K562 (cell line): ENCODE results near the gene NMNAT1. TPM values are rescaled to one million over a fixed set of nuclear protein-coding genes. Genes with fewer than 3 reads are reported as not detected.

Experiments used
- ATAC-seq: fragments of 200-7000 bp; cut with Tn5 transposase; 3 replicates; pipeline ENCODE4 v1.9.1; 2020; ENCODE audit warnings: moderate library complexity
- BruUV-seq: library from RNA; stranded (reverse); fragments of 400-500 nt; replicated peaks from 2 replicates; lab custom pipeline; 2021; lab: Mats Ljungman, UMichigan
- CTCF ChIA-PET: fragments of 300-600 bp; formaldehyde crosslinking; extraction: SDS; loops from one replicate; lab custom pipeline; 2021; ENCODE audit warnings: low intra/inter-chr PET ratio; lab: Yijun Ruan, JAX
- POLR2A ChIA-PET: fragments of 300-600, 350-650 bp; sonication (Branson Sonifier 250); formaldehyde crosslinking; extraction: SDS; loops from one replicate; lab custom pipeline; 2021; ENCODE audit warnings: antibody characterized with exemption, inconsistent platforms; lab: Yijun Ruan, JAX
- DNase-seq, 4 experiments: peaks; one replicate each; pipeline versions ENCODE4 v3.0.0 to v3.0.0-alpha.2; 2011 to 2018; ENCODE audit warnings: low spot score in 3 of 4, mixed read lengths in 3 of 4; ENCODE audit errors: extremely low read depth in 1 of 4
- FAIRE-seq: peaks from 2 replicates; lab custom pipeline; 2011; peaks lifted over from hg19 to GRCh38; lab: Jason Lieb, UNC
- H2AFZ ChIP-seq: 2 replicates; pipeline ENCODE4 v1.6.0; 2011; ENCODE audit warnings: low read depth, low read length, control low read depth, inconsistent platforms
- H3K27ac ChIP-seq: fragments of 200-600 bp; 3 replicates; pipeline ENCODE4 v1.8.0; 2011; ENCODE audit warnings: low read depth, mild to moderate bottlenecking, control low read depth, inconsistent platforms, low read length, moderate library complexity, mixed read lengths; ENCODE audit errors: extremely low read depth
- H3K27me3 ChIP-seq, 2 experiments: fragments of 300-600 bp in 1 of 2; 2 replicates in 1 of 2; 3 replicates in 1 of 2; pipeline versions ENCODE4 v1.6.0 to v1.8.0; 2011; ENCODE audit warnings: inconsistent platforms in 2 of 2, low read length in 2 of 2, mild to moderate bottlenecking in 1 of 2, mixed read lengths in 1 of 2, moderate library complexity in 1 of 2; ENCODE audit not compliant: control insufficient read depth in 2 of 2, insufficient read depth in 2 of 2
- H3K36me3 ChIP-seq: fragments of 300-600 bp; 3 replicates; pipeline ENCODE4 v1.8.0; 2011; ENCODE audit warnings: mild to moderate bottlenecking, low read length, inconsistent platforms; ENCODE audit not compliant: control insufficient read depth, insufficient read depth
- H3K4me1 ChIP-seq, 2 experiments: fragments of 200-600 bp in 1 of 2; replicated peaks in 1 of 2; 2 replicates in 1 of 2; 3 replicates in 1 of 2; pipeline versions ENCODE4 v1.5.1 to v1.8.0; 2011; ENCODE audit warnings: inconsistent platforms in 2 of 2, low read length in 2 of 2, mild to moderate bottlenecking in 1 of 2, mixed read lengths in 1 of 2, moderate library complexity in 1 of 2; ENCODE audit not compliant: control insufficient read depth in 2 of 2, insufficient read depth in 2 of 2
- H3K4me2 ChIP-seq: 2 replicates; pipeline ENCODE4 v1.6.1; 2011; ENCODE audit warnings: low read length, control low read depth, inconsistent platforms, mixed read lengths; ENCODE audit not compliant: insufficient read depth
- H3K4me3 ChIP-seq: fragments of 200-600 bp; sonication (generic), shearing (Covaris generic); 2 replicates; pipeline ENCODE4 v1.5.1; 2016; ENCODE audit warnings: control low read depth, inconsistent platforms
- H3K79me2 ChIP-seq: fragments of 200-600 bp; 3 replicates; pipeline ENCODE4 v1.8.0; 2011; ENCODE audit warnings: low read length, inconsistent platforms; ENCODE audit not compliant: control insufficient read depth, insufficient read depth
- H3K9ac ChIP-seq, 2 experiments: 2 replicates each; pipeline versions ENCODE4 v1.6.0 to v1.6.1; 2011; ENCODE audit warnings: low read depth in 2 of 2, low read length in 2 of 2, control low read depth in 1 of 2, inconsistent platforms in 1 of 2, mild to moderate bottlenecking in 1 of 2, mixed read lengths in 1 of 2; ENCODE audit not compliant: insufficient read depth in 1 of 2
- H3K9me1 ChIP-seq: one replicate; pipeline ENCODE4 v1.6.0; 2011; ENCODE audit warnings: inconsistent platforms, mild to moderate bottlenecking, low read length, moderate library complexity; ENCODE audit not compliant: control insufficient read depth, insufficient read depth
- H3K9me3 ChIP-seq: replicated peaks from 2 replicates; pipeline ENCODE4 v1.5.1; 2011; ENCODE audit warnings: low read depth, low read length, inconsistent platforms; ENCODE audit not compliant: control insufficient read depth, insufficient read depth
- H4K20me1 ChIP-seq: replicated peaks from 2 replicates; pipeline ENCODE4 v1.6.1; 2011; ENCODE audit warnings: low read length, inconsistent platforms, mixed read lengths; ENCODE audit not compliant: control insufficient read depth, insufficient read depth
- ARID2 ChIP-seq: fragments of 450-650 bp; IDR thresholded peaks from 2 replicates; pipeline ENCODE4 v1.6.1; 2017; ENCODE audit warnings: antibody characterized with exemption, mild to moderate bottlenecking
- ETS2 ChIP-seq: IDR thresholded peaks from 2 replicates; pipeline ENCODE4 v1.6.1; 2016; ENCODE audit warnings: borderline replicate concordance, missing genetic modification characterization, mild to moderate bottlenecking, moderate library complexity, missing compliant biosample characterization; ENCODE audit not compliant: poor library complexity, severe bottlenecking
- IFI16 ChIP-seq: fragments of 250-450 bp; sonication (Bioruptor Pico); IDR thresholded peaks from 2 replicates; pipeline ENCODE4 v2.1.2; 2022; ENCODE audit warnings: mild to moderate bottlenecking, inconsistent platforms
- IRF9 ChIP-seq: fragments of 450-650 bp; IDR thresholded peaks from 2 replicates; pipeline ENCODE4 v1.6.1; 2016; ENCODE audit warnings: missing biosample characterization, missing genetic modification characterization
- KAT2B ChIP-seq: IDR thresholded peaks from one replicate; pipeline ENCODE4 v1.6.1; 2012; ENCODE audit warnings: low read depth, mild to moderate bottlenecking, control low read depth, inconsistent platforms, low read length, moderate library complexity
- KLF6 ChIP-seq: fragments of 250-450 bp; sonication (Bioruptor Pico); IDR thresholded peaks from 2 replicates; pipeline ENCODE4 v1.4.0; 2020; ENCODE audit warnings: mild to moderate bottlenecking, moderate library complexity, borderline replicate concordance
- MCM2 ChIP-seq: fragments of 450-650 bp; IDR thresholded peaks from 2 replicates; pipeline ENCODE4 v1.6.1; 2017; ENCODE audit warnings: low read depth, mild to moderate bottlenecking
- NFIX ChIP-seq: fragments of 250-450 bp; sonication (Bioruptor Pico); IDR thresholded peaks from 2 replicates; pipeline ENCODE4 v1.4.0; 2020; ENCODE audit warnings: low read depth, mild to moderate bottlenecking, moderate library complexity
- PATZ1 ChIP-seq: fragments of 250-450 bp; sonication (Bioruptor Pico); IDR thresholded peaks from 2 replicates; pipeline ENCODE4 v1.5.0; 2020; ENCODE audit warnings: mild to moderate bottlenecking, borderline replicate concordance
- SAFB2 ChIP-seq: fragments of 200-400 bp; formaldehyde crosslinking; IDR thresholded peaks from 2 replicates; pipeline ENCODE4 v1.6.1; 2018; ENCODE audit warnings: borderline replicate concordance, low read length, low read depth, moderate library complexity; ENCODE audit not compliant: severe bottlenecking
- SRF ChIP-seq, 2 experiments: fragments of 250-450, 450-650 bp in 1 of 2; sonication (Bioruptor Pico) in 1 of 2; sonication (generic) in 1 of 2; formaldehyde crosslinking; IDR thresholded peaks; 2 replicates each; pipeline versions ENCODE4 v1.5.0 to v1.5.1; 2020 to 2022; ENCODE audit warnings: mild to moderate bottlenecking in 1 of 2, missing genetic modification reagents in 1 of 2
- TGIF2 ChIP-seq: sonication (generic); formaldehyde crosslinking; IDR thresholded peaks from 2 replicates; pipeline ENCODE4 v1.8.1; 2022; ENCODE audit warnings: mild to moderate bottlenecking, missing genetic modification reagents, moderate library complexity
- ZHX1 ChIP-seq: fragments of 150-350 bp; conservative IDR thresholded peaks from 2 replicates; pipeline ENCODE4 v1.6.1; 2014; ENCODE audit warnings: low read length
- ZKSCAN8 ChIP-seq: fragments of 200-800 bp; sonication (Bioruptor generic); IDR thresholded peaks from 2 replicates; pipeline ENCODE4 v1.6.1; 2016; ENCODE audit warnings: missing genetic modification characterization, missing compliant biosample characterization
- ZNF146 ChIP-seq: IDR thresholded peaks from one replicate; pipeline ENCODE4 v1.6.1; 2018; ENCODE audit warnings: missing compliant biosample characterization; ENCODE audit not compliant: unreplicated experiment
- ZNF224 ChIP-seq: sonication (generic); formaldehyde crosslinking; IDR thresholded peaks from 2 replicates; pipeline ENCODE4 v1.8.0; 2022; ENCODE audit warnings: mild to moderate bottlenecking, missing genetic modification reagents
- ZNF3 ChIP-seq: fragments of 250-450 bp; sonication (Bioruptor Pico); IDR thresholded peaks from 2 replicates; pipeline ENCODE4 v1.5.0; 2021; ENCODE audit warnings: mild to moderate bottlenecking, moderate library complexity
- ZNF830 ChIP-seq: fragments of 250-450 bp; sonication (Bioruptor Pico); IDR thresholded peaks from 2 replicates; pipeline ENCODE4 v1.5.0; 2021; ENCODE audit warnings: mild to moderate bottlenecking
- WGBS: fragments of 100-300 bp; shearing (Covaris generic); methylation state at CpG from one replicate; pipeline ENCODE4 v1.1.6; 2016; ENCODE audit warnings: low coverage, mixed read lengths; ENCODE audit not compliant: insufficient coverage; ENCODE audit errors: missing lambda C conversion rate; 5-methylcytosine and 5-hydroxymethylcytosine counted together
- in situ Hi-C: fragments of 300-500 bp; cut with MboI; formaldehyde crosslinking; loops from 4 replicates; pipeline ENCODE4 v1.15.0; 2018; ENCODE audit warnings: inconsistent platforms, mixed read lengths
- intact Hi-C: fragments of 100-400 bp; cut with micrococcal nuclease; formaldehyde crosslinking; loops from 2 replicates; pipeline ENCODE4 v1.14.2; 2022
- polyA plus RNA-seq, 8 experiments: library from polyadenylated mRNA; depleted of rRNA in 4 of 8; stranded (reverse) in 5 of 8; unstranded in 3 of 8; fragments of >200 nt; fragmentation: Nextera tagmentation in 2 of 8; fragmentation: Illumina TruSeq in 1 of 8; extraction: Ambion mirVana in 2 of 8; extraction: Trizol in 1 of 8; gene quantifications; 2 replicates each; pipeline versions ENCODE4 v1.2.1 to v1.2.3, GENCODE V29; 2011 to 2014; ENCODE audit warnings: inconsistent platforms in 1 of 8, missing spikeins in 1 of 8
- total RNA-seq, 7 experiments: library from RNA; depleted of rRNA in 6 of 7; stranded (reverse); fragments of >200 nt in 6 of 7; fragmentation: Illumina TruSeq in 2 of 7; extraction: Trizol in 2 of 7; gene quantifications; 2 replicates each; pipeline versions ENCODE4 v1.2.1 to v1.2.3, GENCODE V29; 2011 to 2021; ENCODE audit warnings: low replicate concordance in 1 of 7

NMNAT1 gene
- total and polyA plus RNA-seq, 9 of the 15 experiments (the other 6 are each of a cell fraction or from before 2014, with no cell fraction given): 5.1 to 14.6 (median 12.1) TPM

- peaks cover 7% of the 10 kb centered on the region; the same call in 1 of the 2 replicates for H4K20me1 ChIP-seq
- no peak for TF ChIP-seq ZNF3
- no peak for TF ChIP-seq IFI16 (CRISPR knock-in tag)
- TF ChIP-seq ARID2: no peak
- no peak for TF ChIP-seq MCM2
- TF ChIP-seq SRF (CRISPR knock-in tag; IDR thresholded peaks at IDR 0.05): no peak
- TF ChIP-seq KLF6 (CRISPR knock-in tag): no peak
- no peak for TF ChIP-seq SAFB2
- no peak for TF ChIP-seq ZNF224 (CRISPR knock-in tag)
- TF ChIP-seq IRF9 (tag): no peak
- TF ChIP-seq ZNF830 (CRISPR knock-in tag): no peak
- TF ChIP-seq TGIF2 (CRISPR knock-in tag): no peak
- TF ChIP-seq ZNF146 (CRISPR knock-in tag): no peak
- TF ChIP-seq KAT2B: no peak
- TF ChIP-seq ZHX1: no peak
- TF ChIP-seq ZKSCAN8 (CRISPR knock-in tag): no peak
- no peak for TF ChIP-seq ETS2 (tag)
- TF ChIP-seq NFIX (CRISPR knock-in tag): no peak
- no peak for TF ChIP-seq PATZ1
- TF ChIP-seq, all 486 proteins: peak for 0
- intact Hi-C loops (no loop called here), in situ Hi-C loops (no loop called here)
- no peak overlapping the region for H3K4me2 ChIP-seq
- no peak overlapping the region for H3K4me3 ChIP-seq
- CTCF ChIA-PET: no interaction called here
- POLR2A ChIA-PET: interaction anchor here (0.6 to 1.3 kb wide), 7 partner anchors 10 to 99 kb away, joined by 3 to 6 read pairs (median 3); partner anchors contain the start of gene NMNAT1
- no peak for ATAC-seq
- no peaks in the 10 kb centered on the region for H3K27me3 ChIP-seq
- BruUV-seq: no TSS peak
- no peak for FAIRE-seq
- no peak overlapping the region for H3K9ac ChIP-seq
- no peak for DNase-seq
- peaks cover 11% of the 10 kb centered on the region for H3K79me2 ChIP-seq
- no peak overlapping the region for H2AFZ ChIP-seq
- no peak overlapping the region for H3K27ac ChIP-seq
- peaks cover 29 to 38% of the 10 kb centered on the region in 2 experiments; a peak in 4 of 5 replicates for H3K4me1 ChIP-seq
- H3K9me3 ChIP-seq: no peaks in the 10 kb centered on the region
- no peaks in the 10 kb centered on the region for H3K36me3 ChIP-seq
- H3K9me1 ChIP-seq: peaks cover 3% of the 10 kb centered on the region
- WGBS: 35% methylated on average over 3 of the region's 3 CpGs
Measured at GRCh38 chr1:9904596-9904995, 38.7 kb upstream of the NMNAT1 start.
